ENCODE measurements around the gene ACP2. TPM values are rescaled to one million over a fixed set of nuclear protein-coding genes. Genes with fewer than 3 reads are reported as not detected.

The ACP2 gene
- total RNA-seq, 1 donor from 2014 or later: 17.7 TPM

DNA sequence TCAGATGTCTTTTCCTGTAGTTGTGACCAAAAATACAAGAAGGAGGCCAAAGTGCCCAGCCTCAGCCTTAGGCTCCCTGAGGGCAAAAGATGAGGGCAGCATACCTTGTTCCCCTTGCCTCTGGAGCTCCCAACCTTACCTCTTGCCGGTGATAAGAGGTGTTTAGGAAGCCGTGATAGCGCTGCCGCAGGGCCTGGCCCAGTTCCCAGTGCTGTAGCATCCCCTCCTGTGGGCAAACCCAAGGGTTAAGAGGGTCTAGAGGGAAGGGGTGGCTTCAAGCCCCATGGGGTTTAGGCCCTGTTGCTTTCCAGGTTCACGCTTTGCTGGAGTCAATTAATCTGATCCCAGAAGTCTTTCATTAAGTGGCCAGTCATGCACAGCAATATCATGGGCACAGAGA, 1.1 kb downstream of the ACP2 start:
- Histone ChIP-seq H3K4me1 (peaks cover 37% of the 10 kb centered on the region), H3K27me3 (ENCODE audit: low read depth) (no peaks in the 10 kb centered on the region), H3K27ac (replicated peaks) (peak overlapping the region; percentile 86), H3K9me3 (replicated peaks) (no peaks in the 10 kb centered on the region), H3K4me3 (peak overlapping the region; percentile 83), H3K36me3 (peaks cover 46% of the 10 kb centered on the region)
- DNase-seq: no peak
- TF ChIP-seq, protein P1, sequence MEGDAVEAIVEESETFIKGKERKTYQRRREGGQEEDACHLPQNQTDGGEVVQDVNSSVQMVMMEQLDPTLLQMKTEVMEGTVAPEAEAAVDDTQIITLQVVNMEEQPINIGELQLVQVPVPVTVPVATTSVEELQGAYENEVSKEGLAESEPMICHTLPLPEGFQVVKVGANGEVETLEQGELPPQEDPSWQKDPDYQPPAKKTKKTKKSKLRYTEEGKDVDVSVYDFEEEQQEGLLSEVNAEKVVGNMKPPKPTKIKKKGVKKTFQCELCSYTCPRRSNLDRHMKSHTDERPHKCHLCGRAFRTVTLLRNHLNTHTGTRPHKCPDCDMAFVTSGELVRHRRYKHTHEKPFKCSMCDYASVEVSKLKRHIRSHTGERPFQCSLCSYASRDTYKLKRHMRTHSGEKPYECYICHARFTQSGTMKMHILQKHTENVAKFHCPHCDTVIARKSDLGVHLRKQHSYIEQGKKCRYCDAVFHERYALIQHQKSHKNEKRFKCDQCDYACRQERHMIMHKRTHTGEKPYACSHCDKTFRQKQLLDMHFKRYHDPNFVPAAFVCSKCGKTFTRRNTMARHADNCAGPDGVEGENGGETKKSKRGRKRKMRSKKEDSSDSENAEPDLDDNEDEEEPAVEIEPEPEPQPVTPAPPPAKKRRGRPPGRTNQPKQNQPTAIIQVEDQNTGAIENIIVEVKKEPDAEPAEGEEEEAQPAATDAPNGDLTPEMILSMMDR (IDR thresholded peaks at IDR 0.05; ENCODE audit: borderline replicate concordance): no peak
- intact Hi-C loops (cut with micrococcal nuclease): no loop called here

DNA sequence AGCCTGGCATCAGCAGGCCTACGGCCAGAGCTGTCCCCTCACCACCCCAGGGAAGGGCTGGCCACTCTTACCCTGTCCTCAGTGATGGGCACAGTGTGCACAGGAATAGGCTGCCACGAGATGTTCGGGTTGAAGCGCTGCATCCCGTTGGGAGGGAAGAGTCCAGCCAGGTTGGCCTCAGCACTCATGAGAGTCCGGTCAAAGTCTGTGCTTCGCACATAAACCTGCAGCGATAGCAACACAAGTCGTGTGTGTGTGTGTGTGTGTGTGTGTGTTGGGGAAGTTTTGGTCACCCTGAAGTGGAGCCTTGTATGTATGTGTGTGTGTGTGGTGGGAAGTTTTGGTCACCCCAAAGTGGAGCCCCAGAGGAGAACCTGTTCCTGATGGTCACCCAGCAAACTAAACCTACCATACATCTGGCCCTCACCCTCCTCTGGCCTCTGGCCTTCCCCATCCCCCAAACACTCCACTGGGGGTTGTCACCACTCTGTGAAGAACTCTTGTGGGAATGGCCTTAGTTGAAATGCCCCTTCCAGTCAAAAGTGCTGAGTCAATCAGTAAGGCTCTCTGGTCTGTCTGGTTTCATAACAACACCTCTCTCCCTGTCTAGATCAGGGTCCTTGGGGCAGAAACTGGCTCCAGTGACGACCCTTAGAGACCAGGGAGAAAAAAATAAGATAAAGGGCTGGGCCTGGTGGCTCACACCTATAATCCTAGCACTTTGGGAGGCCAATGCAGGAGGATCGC, 2.8 kb downstream of the ACP2 start:
- peaks cover 38% of the 10 kb centered on the region for H3K4me1 ChIP-seq
- DNase-seq: no peak
- no peaks in the 10 kb centered on the region for H3K9me3 ChIP-seq (replicated peaks)
- no peaks in the 10 kb centered on the region for H3K27me3 ChIP-seq (ENCODE audit: low read depth)
- TF ChIP-seq, protein P1 (IDR thresholded peaks at IDR 0.05; ENCODE audit: borderline replicate concordance): no peak
- no peak overlapping the region for H3K27ac ChIP-seq (replicated peaks)
- no peak overlapping the region for H3K4me3 ChIP-seq
- peaks cover 63% of the 10 kb centered on the region for H3K36me3 ChIP-seq
- intact Hi-C loops (cut with micrococcal nuclease): no loop called here

DNA sequence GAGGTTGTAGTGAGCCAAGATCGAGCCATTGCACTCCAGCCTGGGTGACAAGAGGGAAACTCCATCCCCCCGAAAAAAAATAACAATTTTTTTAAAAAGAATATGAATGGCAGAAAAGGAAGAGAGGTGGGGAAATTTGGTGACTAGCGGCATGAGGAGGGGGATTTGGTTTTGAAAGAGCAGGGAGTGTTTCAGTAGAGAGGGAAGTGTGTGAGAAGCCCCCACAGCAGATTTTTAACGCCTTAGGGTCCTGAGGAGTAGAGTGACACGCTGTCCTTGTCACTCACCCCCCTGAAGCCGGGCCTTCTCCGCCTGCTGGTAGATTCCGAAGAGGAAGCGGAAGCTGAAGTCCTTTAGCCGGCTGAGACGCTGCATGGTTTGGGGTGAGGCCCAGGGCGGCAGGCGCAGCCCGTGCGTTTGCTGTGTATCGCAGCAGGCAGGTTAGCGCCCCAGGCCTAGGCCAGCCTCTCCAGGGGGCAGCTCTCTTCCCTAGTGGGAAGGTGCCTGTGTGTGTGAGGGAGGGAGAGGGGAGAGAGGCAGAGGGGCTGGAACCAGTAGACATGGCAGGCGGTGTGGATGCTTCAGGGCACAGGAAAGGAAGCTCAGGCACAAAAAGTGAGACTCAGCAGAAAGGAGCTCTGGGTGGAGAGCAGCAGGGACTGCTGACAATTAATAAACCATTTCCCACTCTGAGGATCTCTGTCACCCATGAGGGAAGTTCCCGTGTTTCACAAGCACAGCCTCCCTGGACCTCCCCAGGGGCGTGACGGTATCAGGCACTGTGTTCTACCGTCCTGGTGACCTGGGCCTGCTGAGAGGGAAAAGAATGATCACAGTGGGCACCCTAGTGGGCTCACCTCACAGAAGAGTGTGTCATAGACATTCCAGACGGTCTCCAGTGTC, 3.9 kb downstream of the ACP2 start:
- intact Hi-C loops (cut with micrococcal nuclease): no loop called here
- peaks cover 74% of the 10 kb centered on the region for H3K36me3 ChIP-seq
- H3K9me3 ChIP-seq (replicated peaks): no peaks in the 10 kb centered on the region
- H3K4me1 ChIP-seq: peaks cover 43% of the 10 kb centered on the region
- H3K4me3 ChIP-seq: no peak overlapping the region
- no peak overlapping the region for H3K27ac ChIP-seq (replicated peaks)
- no peak for DNase-seq
- TF ChIP-seq, protein P1 (IDR thresholded peaks at IDR 0.05; ENCODE audit: borderline replicate concordance): no peak
- H3K27me3 ChIP-seq (ENCODE audit: low read depth): no peaks in the 10 kb centered on the region

DNA sequence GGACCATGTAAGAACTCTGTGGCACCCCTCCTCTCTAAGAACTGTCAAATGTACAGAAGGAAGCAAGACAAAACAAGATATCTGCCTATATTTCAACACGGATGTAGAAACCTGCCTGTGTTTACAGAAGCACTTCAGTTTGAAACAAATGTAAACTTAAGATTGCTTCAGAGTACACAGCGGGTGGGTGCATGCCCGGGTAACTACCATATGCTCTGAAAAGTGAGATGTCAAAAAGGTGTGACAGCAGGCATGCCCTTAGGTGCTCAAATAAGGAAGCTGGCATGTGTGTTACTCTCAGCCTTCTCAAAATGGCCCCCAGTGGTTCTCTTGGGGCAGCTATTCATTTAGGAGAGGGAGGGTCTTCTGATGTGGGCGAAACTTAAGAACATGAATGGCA, 5.2 kb downstream of the ACP2 start:
- H3K36me3 ChIP-seq: peaks cover 86% of the 10 kb centered on the region
- H3K9me3 ChIP-seq (replicated peaks): no peaks in the 10 kb centered on the region
- no peaks in the 10 kb centered on the region for H3K27me3 ChIP-seq (ENCODE audit: low read depth)
- H3K4me3 ChIP-seq: no peak overlapping the region
- H3K4me1 ChIP-seq: peaks cover 46% of the 10 kb centered on the region
- no peak overlapping the region for H3K27ac ChIP-seq (replicated peaks)
- DNase-seq: no peak
- TF ChIP-seq, protein P1 (IDR thresholded peaks at IDR 0.05; ENCODE audit: borderline replicate concordance): no peak
- intact Hi-C loops (cut with micrococcal nuclease): no loop called here

DNA sequence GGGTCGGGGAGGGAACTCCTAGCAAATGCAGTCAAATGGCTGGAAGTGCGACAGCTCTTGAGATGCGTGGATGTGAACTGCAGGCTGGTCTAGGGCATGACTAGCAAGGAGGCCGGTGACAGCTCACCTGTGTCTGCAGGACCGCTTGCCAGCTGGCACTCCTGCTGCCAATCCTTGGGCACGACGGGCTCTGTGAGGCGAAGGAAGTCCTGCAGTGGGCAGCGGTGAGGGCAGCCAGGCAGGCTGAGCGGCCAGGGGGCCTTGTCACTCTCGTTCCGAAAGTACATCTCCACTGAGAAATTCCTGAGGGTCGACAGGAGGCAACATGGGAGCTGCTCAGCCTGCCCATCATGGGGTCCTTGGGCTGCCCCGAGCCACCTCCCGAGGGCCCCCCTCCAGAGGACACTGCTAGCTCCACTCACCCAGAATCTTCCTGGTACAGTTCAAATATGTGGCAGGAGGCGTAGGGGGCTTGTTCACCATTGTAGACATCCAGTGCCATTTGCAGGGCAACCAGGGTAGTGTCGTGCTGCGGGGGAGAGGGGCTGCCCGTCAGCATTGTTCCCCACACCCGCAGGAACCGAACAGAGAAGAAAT, 5.9 kb downstream of the ACP2 start:
- no peaks in the 10 kb centered on the region for H3K27me3 ChIP-seq (ENCODE audit: low read depth)
- H3K4me1 ChIP-seq: peaks cover 43% of the 10 kb centered on the region
- H3K4me3 ChIP-seq: no peak overlapping the region
- TF ChIP-seq, protein P1 (IDR thresholded peaks at IDR 0.05; ENCODE audit: borderline replicate concordance): no peak
- no peaks in the 10 kb centered on the region for H3K9me3 ChIP-seq (replicated peaks)
- H3K36me3 ChIP-seq: peaks cover 86% of the 10 kb centered on the region
- no peak overlapping the region for H3K27ac ChIP-seq (replicated peaks)
- intact Hi-C loops (cut with micrococcal nuclease): no loop called here
- DNase-seq: no peak

All from left ventricle myocardium inferior (tissue), 1 donor.